Endodermal cell (in vitro differentiated cells): ENCODE data around the gene APMAP. TPM values are rescaled to one million over a fixed set of nuclear protein-coding genes. Genes with fewer than 3 reads are reported as not detected.

Source experiments
- DNase-seq: peaks from one replicate; pipeline ENCODE4 v3.0.0-alpha.2; 2017
- H3K27ac ChIP-seq: 2 replicates; pipeline ENCODE4 v1.5.1; 2013; ENCODE audit warnings: mild to moderate bottlenecking, low read depth, low read length, moderate library complexity
- H3K27me3 ChIP-seq: 2 replicates; pipeline ENCODE4 v1.6.1; 2013; ENCODE audit warnings: mild to moderate bottlenecking, low read length, moderate library complexity; ENCODE audit not compliant: insufficient read depth, control insufficient read depth, poor library complexity, severe bottlenecking
- H3K36me3 ChIP-seq: 2 replicates; pipeline ENCODE4 v1.7.0; 2013; ENCODE audit warnings: mild to moderate bottlenecking, low read length, moderate library complexity; ENCODE audit not compliant: control insufficient read depth, insufficient read depth
- H3K4me1 ChIP-seq: one replicate; pipeline ENCODE4 v1.7.0; 2013; ENCODE audit warnings: low read length; ENCODE audit not compliant: control insufficient read depth, insufficient read depth
- H3K4me3 ChIP-seq: 2 replicates; pipeline ENCODE4 v1.5.1; 2013; ENCODE audit warnings: mild to moderate bottlenecking, low read length, moderate library complexity
- H3K9ac ChIP-seq: 2 replicates; pipeline ENCODE4 v1.6.1; 2013; ENCODE audit warnings: mild to moderate bottlenecking, low read length, moderate library complexity; ENCODE audit not compliant: poor library complexity, severe bottlenecking; ENCODE audit errors: extremely low read depth
- H3K9me3 ChIP-seq: 2 replicates; pipeline ENCODE4 v1.6.1; 2013; ENCODE audit warnings: mild to moderate bottlenecking, low read length, moderate library complexity; ENCODE audit not compliant: control insufficient read depth
- H3K27ac Mint-ChIP-seq: 2 replicates; pipeline ENCODE4 v1.8.0; 2020; ENCODE audit warnings: mixed read lengths
- H3K27me3 Mint-ChIP-seq: 2 replicates; pipeline ENCODE4 v1.8.0; 2021; ENCODE audit warnings: mild to moderate bottlenecking, mixed read lengths; ENCODE audit not compliant: insufficient read depth
- H3K36me3 Mint-ChIP-seq: 2 replicates; pipeline ENCODE4 v1.8.0; 2020; ENCODE audit warnings: low read depth, mixed read lengths
- H3K4me1 Mint-ChIP-seq: 2 replicates; pipeline ENCODE4 v1.8.0; 2020; ENCODE audit warnings: mixed read lengths
- H3K4me3 Mint-ChIP-seq: 2 replicates; pipeline ENCODE4 v1.8.0; 2020; ENCODE audit warnings: mild to moderate bottlenecking, moderate library complexity, mixed read lengths
- H3K9me3 Mint-ChIP-seq: 2 replicates; pipeline ENCODE4 v1.8.0; 2020; ENCODE audit warnings: mild to moderate bottlenecking, mixed read lengths
- WGBS, 2 experiments: methylation state at CpG; one replicate each; pipeline versions ENCODE4 v1.1.5 to v1.1.7; 2013; ENCODE audit warnings: missing lambda C conversion rate in 2 of 2, mixed read lengths in 1 of 2; ENCODE audit not compliant: insufficient coverage in 1 of 2, insufficient read length in 1 of 2; 5-methylcytosine and 5-hydroxymethylcytosine counted together
- total RNA-seq, 2 donors: library from RNA; stranded (reverse); fragmentation: NEBNext Ultra II Directional in 1 of 2; extraction: Animal tissue kit (Norgen Biotek cat#: 25700) in 1 of 2; gene quantifications; 2 replicates in 1 of 2; 3 replicates in 1 of 2; pipeline ENCODE4 v1.2.1, GENCODE V29; 2021
- TF ChIP-seq, protein P1 (sequence below): fragments of 200-600 bp; sonication (generic); conservative IDR thresholded peaks from 2 replicates; pipeline ENCODE4 v1.5.0; 2021; ENCODE audit warnings: antibody characterized with exemption, mild to moderate bottlenecking

The APMAP gene
- total RNA-seq, 2 donors from 2014 or later, result 60.2 to 65.6 TPM

DNA sequence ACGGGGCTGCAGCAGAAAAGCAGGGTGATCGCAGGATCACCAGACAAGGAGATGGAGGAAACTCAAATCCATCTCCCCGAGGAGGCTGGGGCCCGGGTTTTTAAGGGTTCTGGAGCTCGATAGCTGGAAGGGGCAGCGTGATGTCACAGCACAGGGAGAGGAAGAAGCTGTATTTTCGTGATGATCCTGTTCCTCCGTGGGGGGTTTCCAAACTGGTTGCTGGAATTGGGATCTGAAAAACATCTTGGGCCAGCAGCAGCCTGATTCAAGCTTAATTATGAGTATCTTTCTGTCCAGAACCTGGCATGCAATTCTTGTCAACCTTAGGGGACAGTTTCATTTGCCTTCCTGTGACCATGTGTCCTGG lies 39.4 kb downstream of the APMAP start:
- Histone ChIP-seq H3K4me3 (no peak overlapping the region), H3K36me3 (no peaks in the 10 kb centered on the region), H3K27me3 (no peaks in the 10 kb centered on the region), H3K27ac (no peak overlapping the region), H3K9me3 (no peaks in the 10 kb centered on the region), H3K4me1 (no peaks in the 10 kb centered on the region), H3K9ac (no peak overlapping the region)
- no peak overlapping the region for H3K4me3 Mint-ChIP-seq
- H3K9me3 Mint-ChIP-seq, result no peaks in the 10 kb centered on the region
- peaks cover 5% of the 10 kb centered on the region for H3K36me3 Mint-ChIP-seq
- 89% methylated on average over 8 of the region's 8 CpGs for WGBS, 2 experiments
- no peak for DNase-seq
- TF ChIP-seq, protein P1, sequence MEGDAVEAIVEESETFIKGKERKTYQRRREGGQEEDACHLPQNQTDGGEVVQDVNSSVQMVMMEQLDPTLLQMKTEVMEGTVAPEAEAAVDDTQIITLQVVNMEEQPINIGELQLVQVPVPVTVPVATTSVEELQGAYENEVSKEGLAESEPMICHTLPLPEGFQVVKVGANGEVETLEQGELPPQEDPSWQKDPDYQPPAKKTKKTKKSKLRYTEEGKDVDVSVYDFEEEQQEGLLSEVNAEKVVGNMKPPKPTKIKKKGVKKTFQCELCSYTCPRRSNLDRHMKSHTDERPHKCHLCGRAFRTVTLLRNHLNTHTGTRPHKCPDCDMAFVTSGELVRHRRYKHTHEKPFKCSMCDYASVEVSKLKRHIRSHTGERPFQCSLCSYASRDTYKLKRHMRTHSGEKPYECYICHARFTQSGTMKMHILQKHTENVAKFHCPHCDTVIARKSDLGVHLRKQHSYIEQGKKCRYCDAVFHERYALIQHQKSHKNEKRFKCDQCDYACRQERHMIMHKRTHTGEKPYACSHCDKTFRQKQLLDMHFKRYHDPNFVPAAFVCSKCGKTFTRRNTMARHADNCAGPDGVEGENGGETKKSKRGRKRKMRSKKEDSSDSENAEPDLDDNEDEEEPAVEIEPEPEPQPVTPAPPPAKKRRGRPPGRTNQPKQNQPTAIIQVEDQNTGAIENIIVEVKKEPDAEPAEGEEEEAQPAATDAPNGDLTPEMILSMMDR, result no peak
- H3K27ac Mint-ChIP-seq, result no peak overlapping the region
- no peaks in the 10 kb centered on the region for H3K4me1 Mint-ChIP-seq
- H3K27me3 Mint-ChIP-seq, result peaks cover 5% of the 10 kb centered on the region

DNA sequence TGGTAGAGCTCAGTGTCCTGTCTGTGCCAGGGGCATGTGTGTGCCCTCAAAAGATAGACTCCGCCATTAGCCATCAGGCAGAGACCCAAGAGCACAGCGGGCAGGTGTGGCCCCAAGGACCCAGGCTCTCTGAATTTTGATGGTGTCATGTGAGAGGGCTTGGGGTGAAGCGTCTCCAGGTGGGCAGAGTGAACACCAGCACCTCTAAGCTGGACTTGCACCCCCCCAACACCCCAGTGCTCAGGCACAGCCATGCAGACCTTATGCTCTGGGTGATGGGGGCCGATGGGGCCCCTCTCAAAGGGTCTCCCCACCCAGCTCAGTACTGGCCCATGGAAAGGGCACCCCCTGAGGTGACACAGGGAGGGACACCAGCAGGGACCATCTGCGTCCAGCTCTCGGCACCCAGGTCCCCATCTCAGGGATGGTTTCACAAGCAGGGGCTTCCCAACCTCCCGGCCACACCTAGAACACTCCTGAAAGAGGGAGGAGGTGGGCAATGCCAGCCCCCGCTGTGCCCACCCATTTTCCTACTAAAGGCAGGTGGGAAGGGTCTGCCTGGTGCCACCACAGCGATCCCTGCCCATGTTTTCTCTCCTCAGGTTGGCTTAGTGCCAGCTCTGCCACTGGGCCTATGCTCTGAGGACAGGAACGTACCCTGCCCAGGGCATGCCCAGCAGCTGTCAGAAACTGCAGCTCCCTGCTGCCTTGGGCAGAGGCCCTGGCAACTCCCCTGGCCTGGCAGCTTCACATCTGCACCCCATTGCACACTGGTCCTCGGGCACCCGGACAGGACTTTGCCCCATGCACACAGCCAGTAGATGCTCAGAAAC lies 40.0 kb downstream of the APMAP start:
- Mint-ChIP-seq H3K4me1 (no peaks in the 10 kb centered on the region), H3K27me3 (peaks cover 9% of the 10 kb centered on the region), H3K4me3 (no peak overlapping the region), H3K36me3 (peaks cover 5% of the 10 kb centered on the region), H3K9me3 (peaks cover 5% of the 10 kb centered on the region), H3K27ac (no peak overlapping the region)
- peak; percentile 41 for DNase-seq
- Histone ChIP-seq H3K9me3 (no peaks in the 10 kb centered on the region), H3K9ac (no peak overlapping the region), H3K36me3 (no peaks in the 10 kb centered on the region), H3K4me3 (no peak overlapping the region), H3K4me1 (no peaks in the 10 kb centered on the region), H3K27ac (no peak overlapping the region), H3K27me3 (no peaks in the 10 kb centered on the region)
- TF ChIP-seq, protein P1, result peak; percentile 14
- WGBS, 2 experiments, result 95 to 97% methylated on average over 6 to 12 of the region's 12 CpGs

DNA sequence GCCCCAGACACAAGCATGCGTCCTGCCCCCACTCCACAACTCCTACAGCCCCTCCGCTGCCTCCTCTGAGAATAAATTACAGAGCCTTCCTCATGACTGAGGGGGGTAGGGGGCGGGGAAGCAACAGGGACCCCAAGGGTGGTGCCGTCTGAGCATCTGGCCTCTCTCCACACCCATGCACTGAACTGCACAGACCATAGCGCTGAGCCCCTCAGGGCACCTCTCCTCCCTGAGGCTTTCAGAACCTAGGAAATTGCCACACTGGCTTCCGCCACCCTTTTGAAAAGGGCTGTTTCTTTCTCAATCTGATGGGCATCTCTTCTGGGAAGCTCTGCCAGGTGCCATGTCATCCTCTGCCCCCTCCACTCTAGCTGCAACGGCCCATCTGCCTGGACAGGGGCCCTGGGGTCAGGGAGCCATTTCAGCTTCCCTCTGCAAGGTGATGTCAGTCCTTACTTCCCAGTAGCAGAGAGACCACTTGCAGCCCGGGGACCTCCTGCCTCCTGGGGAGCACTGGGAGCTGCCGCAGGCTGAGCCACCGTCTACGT lies 40.9 kb downstream of the APMAP start:
- 85 to 89% methylated on average over 4 to 11 of the region's 11 CpGs for WGBS, 2 experiments
- Mint-ChIP-seq H3K9me3 (peaks cover 11% of the 10 kb centered on the region), H3K4me1 (no peaks in the 10 kb centered on the region), H3K4me3 (no peak overlapping the region), H3K27me3 (peaks cover 19% of the 10 kb centered on the region), H3K36me3 (peaks cover 5% of the 10 kb centered on the region), H3K27ac (no peak overlapping the region)
- TF ChIP-seq, protein P1, result no peak
- H3K9ac ChIP-seq, result no peak overlapping the region
- H3K4me3 ChIP-seq, result no peak overlapping the region
- H3K27me3 ChIP-seq, result no peaks in the 10 kb centered on the region
- no peaks in the 10 kb centered on the region for H3K4me1 ChIP-seq
- no peak overlapping the region for H3K27ac ChIP-seq
- H3K9me3 ChIP-seq, result no peaks in the 10 kb centered on the region
- peak; percentile 35 for DNase-seq
- H3K36me3 ChIP-seq, result no peaks in the 10 kb centered on the region
